Measurements from ENCODE around the gene PURA.
A peak's percentile ranks its signal among the peaks of the same experiment; 100 is the strongest.
"Not testable (repeated sequence)": the region's sequence is repeated elsewhere in the genome, so short reads cannot be mapped to it uniquely, and the experiment has no call there.

Gene PURA

DNA sequence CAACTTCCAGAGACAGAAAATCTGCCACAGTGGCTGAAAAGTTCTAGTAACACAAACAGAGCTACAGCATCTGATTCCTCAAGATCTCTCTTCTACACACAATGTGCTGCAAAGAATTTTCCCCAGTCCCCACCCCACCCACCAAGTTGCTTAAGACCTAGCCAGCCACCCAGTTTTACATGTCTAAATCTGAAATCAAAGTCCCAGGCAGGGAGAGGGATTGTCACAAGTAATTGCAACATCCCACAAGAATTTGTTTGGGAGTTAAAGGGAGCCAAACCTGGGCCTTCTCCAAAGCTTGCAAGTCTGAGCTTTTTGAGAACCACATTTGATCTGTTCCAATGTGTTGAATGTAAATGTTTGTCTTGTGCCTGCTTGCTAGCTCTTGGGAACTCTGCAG, 27.3 kb downstream of the PURA start:
- no peak for DNase-seq

DNA sequence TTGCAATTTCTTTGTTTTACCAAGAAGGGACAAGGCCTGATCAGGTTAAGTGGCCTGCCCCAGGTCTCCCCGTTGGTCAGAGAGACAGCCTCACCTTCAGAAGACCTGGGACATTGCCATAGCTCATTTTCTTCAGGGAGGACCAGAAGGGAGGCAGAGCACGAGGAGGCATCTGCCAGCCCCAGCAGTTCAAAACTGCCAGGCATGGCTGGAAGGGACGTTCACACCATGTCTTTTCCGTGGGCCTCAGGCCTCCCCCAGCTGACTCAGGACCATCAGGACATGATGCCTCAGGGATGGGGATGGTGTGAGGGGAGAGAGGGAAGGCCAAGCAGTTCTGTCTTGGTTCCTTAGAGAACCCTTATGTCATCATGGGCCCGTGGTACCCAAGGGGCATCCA, 28.3 kb downstream of the PURA start:
- DNase-seq = no peak

DNA sequence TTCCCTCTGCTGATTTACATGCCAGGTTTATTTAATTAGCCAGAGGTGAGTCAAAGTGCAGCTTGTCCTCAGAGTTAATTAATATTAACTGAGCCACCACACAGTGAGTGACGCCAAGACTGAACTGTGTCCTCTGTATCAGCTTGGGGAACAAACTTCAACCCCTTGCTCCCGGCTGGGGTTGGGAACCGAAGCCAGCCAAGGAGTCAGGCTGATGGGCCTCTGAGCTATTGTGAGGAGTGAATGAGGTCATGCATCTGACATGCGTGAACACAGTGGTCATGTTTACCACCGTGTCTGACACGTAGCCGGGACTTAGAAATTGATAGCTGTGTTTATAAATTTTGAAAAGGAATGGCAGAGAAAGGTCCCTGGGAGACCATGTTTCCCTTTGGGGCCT, 28.9 kb downstream of the PURA start:
- no peak for DNase-seq

DNA sequence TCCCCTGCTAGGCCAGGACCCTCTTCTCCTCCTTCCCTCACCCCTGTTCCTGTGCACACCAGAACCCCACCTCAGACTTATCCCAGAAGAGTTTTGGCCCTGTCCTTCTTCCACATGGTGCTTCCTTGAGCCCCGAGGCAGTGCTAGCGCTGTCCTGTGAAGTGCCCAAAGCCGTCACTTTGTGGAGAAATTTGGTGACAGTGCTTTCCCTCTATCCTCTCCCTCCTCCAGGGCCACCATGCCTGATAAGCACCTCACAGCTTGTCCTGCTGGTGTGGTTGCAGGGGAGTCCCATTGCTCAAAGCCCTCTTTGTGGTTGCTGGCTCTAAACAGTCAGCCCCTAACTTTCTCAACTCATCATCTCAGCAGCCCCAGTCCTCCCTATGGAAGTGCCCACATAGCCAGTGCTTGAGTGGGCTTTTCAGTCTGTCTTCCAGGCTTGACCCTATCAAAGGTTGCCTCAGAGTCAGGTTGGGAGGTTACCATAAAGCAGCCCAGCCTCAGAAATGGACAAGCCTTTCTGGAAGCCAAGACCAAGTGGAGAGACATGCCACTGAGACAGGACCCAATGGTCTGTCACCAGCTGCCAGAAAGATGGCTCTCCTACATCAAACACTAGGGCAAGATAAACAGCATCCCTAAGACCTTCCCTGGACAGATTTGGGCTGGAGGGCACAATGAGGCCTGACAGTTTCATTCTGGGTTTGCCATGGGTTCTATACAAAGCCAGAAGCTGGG, 29.8 kb downstream of the PURA start:
- DNase-seq = no peak

DNA sequence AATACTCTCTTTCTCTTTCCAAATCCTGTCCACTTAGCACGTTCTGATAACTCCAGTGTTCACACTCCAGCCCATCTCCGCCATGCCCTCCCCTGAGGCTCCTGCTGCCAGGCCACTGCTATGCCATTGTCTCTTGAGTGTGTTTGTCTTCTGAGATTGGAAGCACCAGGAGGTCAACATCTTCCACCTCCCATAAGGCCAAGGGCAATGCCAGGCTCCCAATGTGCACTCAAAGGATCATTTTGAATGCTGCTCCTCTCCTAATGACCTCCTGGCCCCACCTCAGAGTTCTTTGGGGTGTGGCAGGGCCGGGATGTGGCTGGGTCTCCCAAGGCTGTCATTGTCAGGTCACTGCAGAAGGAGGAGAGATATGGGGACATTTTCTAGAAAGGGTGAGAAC, 31.3 kb downstream of the PURA start:
- no peak for DNase-seq

DNA sequence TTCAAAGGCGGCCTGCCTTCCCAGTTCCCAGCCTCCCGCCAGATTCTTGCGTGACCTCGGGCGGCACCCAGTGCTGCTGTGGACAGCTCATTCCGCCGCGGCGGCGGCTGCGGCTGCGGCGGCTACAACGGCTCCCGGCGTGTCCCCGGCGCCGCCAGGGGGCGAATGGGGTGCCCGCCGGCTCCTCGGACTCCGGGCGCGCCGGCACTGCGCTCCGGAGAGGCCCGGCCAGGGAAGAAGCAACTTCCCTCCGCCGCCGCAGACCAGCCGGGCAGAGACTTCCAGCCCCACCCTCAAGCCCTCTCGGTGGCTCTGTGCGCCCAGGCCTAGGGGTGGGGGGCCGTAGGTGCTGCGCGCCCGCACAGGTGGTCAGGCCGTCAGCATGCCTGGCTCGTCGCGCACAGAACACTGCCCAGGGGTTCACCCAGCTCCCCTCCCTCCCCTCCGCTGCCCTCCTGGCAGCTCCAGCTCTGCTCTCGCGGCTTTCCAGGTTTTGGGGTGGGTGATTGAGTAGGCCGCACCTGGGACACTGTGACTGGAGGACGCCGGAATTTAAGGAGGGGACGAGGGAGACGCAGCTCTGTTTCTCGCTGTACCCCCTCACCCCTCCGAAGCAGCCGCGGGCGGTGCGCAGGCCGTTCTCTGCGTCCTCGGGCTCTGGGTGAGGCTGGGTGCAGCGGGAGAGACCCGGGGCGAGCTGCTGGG, 32.1 kb downstream of the PURA start:
- peak; percentile 50 to 62 for DNase-seq

DNA sequence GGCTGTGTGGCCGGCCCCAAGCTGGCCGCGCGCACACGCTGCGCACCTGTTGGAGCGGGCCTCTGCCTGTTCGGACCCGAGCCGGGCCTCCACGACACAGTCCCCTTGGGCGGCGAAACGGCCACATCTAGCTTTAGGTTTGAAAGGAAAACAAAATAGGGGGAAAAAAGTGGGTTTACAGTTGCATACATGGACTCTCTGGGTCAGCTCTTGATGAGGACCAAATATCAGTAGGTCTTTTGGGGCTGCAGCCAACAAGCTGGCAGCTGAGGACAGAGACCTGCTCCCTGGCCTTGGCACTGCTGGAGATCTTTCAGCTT, 32.6 kb downstream of the PURA start:
- no peak for DNase-seq

DNA sequence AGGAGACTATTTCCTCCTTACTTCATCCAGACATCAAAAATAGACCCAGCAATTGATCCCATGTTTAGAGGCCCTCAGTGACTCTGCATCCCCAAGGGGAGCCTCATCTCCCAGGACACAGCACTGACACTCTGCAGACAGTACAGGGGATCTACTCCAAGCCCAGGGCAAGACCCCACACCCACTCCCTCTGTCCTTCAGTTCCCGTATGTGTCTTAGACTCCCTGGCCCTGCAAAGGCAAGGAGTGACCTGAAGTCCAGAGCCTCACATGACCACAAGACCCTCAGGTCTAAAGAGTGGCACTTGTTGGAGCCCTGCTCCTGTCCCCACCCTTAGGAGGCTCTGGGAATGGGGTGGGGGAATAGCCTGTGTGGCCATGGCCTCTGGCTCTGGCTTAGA, 33.6 kb downstream of the PURA start:
- no peak for DNase-seq

DNA sequence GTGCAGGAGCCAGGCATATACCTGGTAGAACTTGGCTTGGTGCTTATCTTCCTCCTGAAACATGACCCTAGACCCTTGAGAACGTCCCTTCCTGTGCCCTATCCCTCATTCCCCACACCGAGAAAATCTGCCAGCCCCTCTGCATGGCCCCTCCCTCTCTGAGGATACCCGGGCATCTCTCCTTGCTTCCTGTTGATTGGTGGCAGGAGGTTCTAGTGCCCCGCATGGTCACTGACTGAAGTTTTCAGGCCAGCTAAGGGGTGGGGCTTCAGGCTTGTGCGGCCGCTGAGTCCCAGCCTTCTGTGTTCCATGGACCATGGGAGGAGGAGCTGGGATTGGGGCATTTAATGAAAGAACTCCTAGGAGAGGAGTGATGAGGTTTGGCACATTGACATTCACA, 34.6 kb downstream of the PURA start:
- no peak for DNase-seq

DNA sequence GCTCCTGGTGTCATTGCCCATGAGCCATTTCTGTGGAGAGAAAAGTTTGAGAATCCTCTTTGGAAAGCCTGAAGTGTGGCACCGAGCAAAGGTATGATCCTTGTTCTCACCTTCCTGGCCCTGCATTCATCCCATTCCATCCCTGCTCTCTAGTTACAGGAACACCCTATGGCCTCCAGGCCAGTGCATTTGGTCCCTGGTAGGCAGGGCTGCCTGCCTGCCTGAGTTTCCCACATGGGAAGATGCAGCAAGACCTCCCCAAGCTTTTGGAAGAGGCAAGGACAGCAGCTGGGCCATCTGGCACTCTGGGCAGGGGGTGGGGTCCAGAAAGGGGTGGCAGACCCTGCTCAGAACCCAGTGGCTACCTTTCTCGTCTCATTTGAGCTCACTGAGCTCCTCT, 36.3 kb downstream of the PURA start:
- DNase-seq = no peak

DNA sequence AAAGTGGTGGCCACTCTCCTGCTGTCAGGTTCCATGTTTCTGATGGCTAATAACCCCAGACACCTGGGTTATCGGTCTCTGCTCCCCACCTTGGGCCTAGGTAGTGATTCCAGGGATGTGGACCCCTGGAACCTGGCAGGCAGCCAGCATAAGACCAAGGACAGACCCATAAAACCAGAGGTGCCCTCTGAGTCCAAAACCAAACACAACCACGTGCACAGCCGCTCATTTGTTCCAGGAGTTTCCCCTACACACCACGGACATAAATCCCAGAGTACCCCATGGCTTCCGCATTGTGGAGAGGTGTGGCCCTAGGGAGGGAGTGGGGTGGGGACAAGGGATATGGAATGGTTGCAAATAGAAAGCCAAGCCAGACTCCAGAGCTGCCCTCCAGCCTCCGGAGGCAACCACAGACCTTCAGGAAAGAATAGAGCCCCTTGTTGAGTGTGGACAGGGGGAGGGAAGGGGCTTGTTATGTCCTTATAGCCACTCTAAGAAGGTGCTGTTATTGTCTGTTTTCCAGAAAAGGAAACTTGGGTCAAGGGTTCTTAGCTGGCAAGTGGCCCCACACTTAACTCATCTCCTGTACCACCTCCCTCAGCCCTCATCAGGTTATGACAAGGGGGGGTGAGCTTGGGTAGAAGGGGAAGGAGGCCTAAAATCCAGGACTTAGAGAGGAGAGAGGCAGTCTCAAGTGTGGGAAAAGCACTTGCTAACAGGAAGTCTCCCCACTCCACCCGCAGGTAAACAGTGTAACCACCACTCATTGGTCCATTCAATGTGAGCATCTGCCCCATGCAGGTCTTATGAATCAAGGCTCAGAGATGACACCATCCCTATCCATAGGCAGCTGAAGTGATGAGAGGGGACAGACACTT, 37.5 kb downstream of the PURA start:
- no peak for DNase-seq

DNA sequence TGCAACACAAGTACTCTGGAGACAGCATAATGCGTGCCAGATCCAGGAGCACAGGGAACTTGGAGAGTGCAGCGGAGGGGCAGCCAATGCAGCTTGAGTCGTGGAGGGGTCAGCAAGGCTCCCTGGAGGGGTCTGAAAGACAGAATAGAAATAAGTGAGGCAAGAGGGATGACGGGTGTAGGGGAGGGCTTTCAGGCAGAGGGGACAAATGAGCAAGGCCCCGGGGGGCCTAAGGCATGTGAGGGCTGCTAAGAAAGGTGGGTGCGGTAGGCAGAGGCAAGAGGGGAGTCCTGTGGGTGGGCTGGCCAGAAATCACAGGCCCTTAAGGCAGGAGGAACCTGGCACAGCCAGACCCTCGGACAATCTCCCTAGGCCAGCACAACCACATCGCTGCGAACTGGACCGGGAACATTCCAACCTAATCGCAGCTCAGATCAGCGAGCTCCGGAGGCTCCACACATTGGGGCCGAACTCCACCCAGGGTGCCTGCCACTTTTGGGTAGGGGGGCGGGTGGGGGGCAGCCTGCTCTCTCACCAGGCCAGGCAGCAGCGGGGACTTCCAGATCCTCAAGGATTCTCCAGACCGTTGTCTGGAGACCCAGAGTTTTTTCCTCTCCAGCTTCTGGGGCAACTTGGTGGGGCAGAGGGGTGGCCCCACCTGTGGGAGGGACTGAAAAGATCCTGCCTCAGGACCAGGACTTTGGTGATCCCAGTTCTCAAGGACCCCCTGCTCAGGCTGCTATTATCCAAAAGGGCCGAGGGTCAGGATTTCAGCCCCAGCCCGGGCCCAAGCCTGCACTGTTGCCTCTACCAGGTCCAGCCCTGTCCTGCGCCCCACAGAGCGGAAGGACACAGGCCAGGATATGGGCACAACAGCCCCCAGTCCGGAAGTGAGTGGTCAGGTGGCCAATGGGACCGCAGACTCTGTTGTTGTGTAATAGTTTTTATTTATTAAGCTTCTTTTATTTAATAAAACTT, 38.4 kb downstream of the PURA start:
- no peak for DNase-seq

DNA sequence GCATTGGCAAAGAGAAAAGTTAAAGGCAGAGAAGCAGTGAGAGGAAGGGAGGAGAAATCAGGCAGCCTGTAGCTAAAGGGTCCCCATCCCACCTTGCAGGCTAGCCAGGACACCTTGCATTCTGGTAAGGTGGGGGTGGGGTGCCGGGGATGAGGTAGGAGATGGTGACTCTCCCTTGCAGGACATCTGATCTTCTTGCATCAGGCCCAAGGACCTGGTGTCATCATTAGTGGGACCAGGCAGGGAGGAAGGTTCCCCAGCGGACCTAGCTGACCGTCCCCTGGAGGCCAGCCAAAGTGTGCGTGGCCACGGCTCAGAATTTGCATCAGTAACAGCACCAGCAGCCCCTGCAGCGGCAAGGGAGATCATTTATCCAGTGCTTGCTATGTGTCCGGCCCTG, 39.3 kb downstream of the PURA start:
- no peak for DNase-seq

DNA sequence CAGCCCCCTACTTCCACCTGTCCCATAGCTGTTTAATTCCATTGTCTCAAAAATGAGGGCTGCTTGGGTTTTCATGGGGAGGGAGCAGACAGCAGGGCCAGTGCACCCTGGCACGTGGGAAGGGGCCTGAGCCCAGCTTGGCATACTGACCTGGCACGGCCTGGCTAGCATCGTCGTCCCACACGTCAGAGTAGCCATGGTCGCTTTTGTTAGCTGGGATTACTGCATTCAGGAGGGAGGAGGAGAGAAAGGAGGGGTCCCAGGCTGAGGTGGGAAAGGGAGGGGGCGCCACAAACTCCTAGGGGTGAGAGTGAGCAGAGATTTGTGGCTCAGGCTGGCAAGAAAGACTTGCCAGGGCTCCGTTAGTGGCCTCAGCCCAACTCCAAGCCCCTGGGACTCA, 40.0 kb downstream of the PURA start:
- no peak for DNase-seq

DNA sequence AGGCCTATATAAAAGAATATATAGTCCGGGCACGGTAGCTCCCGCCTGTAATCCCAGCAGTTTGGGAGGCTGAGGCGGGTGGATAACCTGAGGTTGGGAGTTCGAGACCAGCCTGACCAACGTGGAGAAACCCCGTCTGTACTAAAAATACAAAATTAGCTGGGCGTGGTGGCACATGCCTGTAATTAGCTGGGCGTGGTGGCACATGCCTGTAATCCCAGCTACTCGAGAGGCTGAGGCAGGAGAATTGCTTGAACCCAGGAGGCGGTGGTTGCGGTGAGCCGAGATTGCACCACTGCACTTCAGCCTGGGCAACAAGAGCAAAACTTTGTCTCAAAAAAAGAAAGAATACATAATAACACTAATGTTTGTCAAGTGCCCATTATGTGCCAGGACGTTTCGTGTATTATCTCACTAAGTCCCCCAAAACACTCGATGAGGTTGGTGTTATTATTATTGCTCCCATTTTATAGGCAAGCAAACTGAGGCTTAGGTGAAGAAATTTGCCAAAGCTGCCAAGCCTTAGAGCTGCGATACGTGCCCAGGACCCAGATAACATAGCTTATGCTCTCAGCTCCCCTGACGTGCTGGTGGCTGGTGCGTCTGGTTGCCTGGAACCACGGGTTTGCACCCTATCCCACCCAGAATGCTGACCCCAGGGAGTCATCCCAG, 40.9 kb downstream of the PURA start:
- not testable (repeated sequence) for DNase-seq

DNA sequence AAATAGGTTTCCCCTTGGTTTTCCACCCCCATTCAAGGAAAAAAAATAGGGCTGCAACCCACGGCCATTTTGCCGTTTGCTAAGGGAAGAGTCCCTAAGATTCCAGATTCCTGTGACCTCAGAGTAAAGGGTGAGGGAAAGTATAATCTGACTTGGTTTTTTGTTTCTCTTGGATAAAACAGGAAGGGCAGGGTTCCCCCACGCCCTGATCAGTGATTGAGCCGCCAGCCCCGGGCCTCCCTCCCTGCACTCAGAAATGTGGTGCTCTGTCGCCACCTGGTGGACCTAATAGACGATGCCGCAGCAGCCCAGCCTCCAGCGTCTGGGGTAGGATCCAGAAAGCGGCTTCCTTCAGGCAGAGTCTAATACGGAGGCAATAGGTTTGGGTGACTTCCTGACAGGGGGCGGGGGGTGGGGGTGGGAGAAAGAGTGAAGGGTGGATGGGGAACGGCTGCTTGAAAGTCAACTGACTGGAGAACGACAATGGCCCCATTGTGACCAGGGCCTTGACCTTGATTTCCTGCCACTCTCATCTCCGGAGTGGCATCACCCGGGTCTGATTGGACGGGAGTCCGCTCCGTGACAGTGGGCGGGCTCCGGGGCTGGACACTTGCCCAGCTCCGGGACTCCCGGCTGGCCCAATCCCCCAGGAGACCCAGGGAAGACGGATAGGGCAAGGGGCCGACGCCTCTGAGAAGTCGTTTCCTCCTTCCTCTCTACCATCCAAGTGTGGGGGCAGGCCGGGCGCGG, 43.3 kb downstream of the PURA start:
- peak; percentile 88 to 91 for DNase-seq

DNA sequence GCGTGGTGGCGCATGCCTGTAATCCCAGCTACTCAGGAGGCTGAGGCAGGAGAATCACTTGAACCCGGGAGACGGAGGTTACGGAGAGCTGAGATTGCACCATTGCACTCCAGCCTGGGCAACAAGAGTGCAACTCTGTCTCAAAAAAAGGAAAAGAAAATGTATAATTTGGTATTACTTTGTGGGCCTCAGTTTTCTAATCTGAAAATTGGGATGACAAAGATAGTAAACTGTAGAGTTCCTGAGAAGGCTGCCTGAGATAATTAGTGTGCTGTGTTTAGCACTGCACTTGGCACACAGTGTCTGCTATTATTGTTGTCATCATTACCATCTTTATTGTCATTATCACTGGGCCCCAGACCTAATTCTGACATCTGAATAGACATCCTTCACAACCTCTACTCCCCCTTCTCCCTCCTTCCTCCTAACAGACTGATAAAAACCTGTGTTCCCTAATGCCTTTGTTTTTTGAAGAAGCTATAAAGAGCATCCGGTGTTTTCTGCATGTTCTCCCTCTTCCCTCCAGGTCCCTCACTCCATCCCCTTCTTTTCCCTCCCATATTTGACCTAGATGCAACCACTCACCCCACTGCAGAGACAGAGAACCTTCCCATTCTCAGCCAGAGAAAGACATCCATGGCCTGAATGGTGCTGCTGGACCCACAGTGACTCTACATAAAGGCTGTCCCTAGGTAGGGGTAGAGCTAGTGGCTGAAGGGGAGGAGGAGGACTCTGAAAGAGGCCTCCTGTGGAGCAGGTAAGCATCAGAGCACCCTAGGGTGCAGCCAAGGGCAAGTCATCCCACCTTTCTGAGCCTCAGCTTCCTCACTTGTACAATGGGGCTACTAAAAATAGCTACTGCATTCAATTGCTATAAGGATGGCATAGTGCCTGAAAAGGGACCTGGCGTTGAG, 45.4 kb downstream of the PURA start:
- no peak for DNase-seq

DNA sequence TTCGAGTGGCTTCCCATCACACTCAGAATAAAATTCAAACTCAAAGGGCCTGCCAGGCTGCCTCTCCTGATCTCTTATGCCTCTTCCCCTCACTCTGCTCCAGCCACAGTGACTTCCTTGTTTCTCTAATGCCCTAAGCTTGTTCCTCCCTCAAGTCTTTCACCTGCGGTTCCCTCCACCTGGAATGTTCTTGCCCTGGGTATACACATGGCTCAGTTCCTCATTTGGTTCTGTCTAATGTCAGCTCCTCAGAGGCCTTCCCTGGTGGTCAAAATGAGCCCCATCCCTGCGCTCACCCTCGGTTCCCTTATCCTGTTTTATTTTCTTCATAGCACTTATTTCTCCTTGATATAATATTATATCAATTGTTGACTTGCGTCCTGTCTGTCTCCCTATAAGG, 48.4 kb downstream of the PURA start:
- DNase-seq = no peak

DNA sequence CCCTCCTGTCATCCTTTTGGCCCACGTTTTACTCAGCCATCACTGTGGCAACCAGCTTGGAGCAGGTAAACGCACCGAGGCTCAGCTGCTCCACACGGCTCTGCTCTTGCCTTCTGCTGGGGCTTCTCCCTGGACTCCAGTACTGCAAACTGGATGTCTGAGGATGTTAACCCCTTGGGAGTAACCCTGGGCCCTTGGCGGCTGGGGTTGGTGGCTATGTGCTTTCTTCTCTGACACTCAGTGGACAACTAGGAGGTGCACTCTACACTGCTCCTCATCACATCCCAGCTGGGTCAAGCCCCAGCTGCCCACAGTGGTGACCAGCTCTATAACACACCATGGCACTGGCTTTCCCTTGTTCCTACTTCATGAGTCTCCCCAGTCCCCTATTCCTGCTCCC, 48.9 kb downstream of the PURA start:
- DNase-seq = no peak

All from stimulated activated CD4-positive, alpha-beta T cell treated with anti-CD3 and anti-CD28 coated beads, Interleukin-2, amount 100 ng/mL, for 48 hours (primary cell).